Trophoblast cell (in vitro differentiated cells and primary cell): ENCODE results near the gene ANKS3.

Experiments
- DNase-seq, 2 donors: peaks; one replicate each; pipeline ENCODE4 v3.0.0-alpha.2; 2016
- H2AFZ ChIP-seq: 2 replicates; pipeline ENCODE4 v1.6.1; 2013; ENCODE audit warnings: low read length, moderate library complexity, mild to moderate bottlenecking; ENCODE audit not compliant: insufficient read depth, poor library complexity
- H2AK5ac ChIP-seq: 2 replicates; pipeline ENCODE4 v1.6.1; 2013; ENCODE audit warnings: mild to moderate bottlenecking, low read length
- H2BK120ac ChIP-seq: 2 replicates; pipeline ENCODE4 v1.6.1; 2013; ENCODE audit warnings: low read length, mild to moderate bottlenecking, moderate library complexity; ENCODE audit not compliant: insufficient read depth, poor library complexity
- H2BK12ac ChIP-seq: 2 replicates; pipeline ENCODE4 v1.6.1; 2013; ENCODE audit warnings: mild to moderate bottlenecking, low read length, moderate library complexity
- H2BK5ac ChIP-seq: 2 replicates; pipeline ENCODE4 v1.6.1; 2013; ENCODE audit warnings: low read length, low read depth, moderate library complexity, mild to moderate bottlenecking; ENCODE audit not compliant: poor library complexity
- H3K14ac ChIP-seq: 2 replicates; pipeline ENCODE4 v1.6.1; 2013; ENCODE audit warnings: mild to moderate bottlenecking, low read length
- H3K18ac ChIP-seq: 2 replicates; pipeline ENCODE4 v1.6.1; 2013; ENCODE audit warnings: mild to moderate bottlenecking, low read length
- H3K23ac ChIP-seq: 2 replicates; pipeline ENCODE4 v1.6.1; 2013; ENCODE audit warnings: low read length
- H3K27ac ChIP-seq: 2 replicates; pipeline ENCODE4 v1.5.1; 2013; ENCODE audit warnings: low read depth, mild to moderate bottlenecking, inconsistent platforms, low read length, moderate library complexity
- H3K27me3 ChIP-seq: 2 replicates; pipeline ENCODE4 v1.6.1; 2013; ENCODE audit warnings: inconsistent platforms, mild to moderate bottlenecking, low read length, moderate library complexity; ENCODE audit not compliant: insufficient read depth
- H3K36me3 ChIP-seq, 2 experiments: 1 replicate in 1 of 2; 2 replicates in 1 of 2; pipeline ENCODE4 v1.6.1; 2013; ENCODE audit warnings: low read length in 2 of 2, mild to moderate bottlenecking in 2 of 2, moderate library complexity in 1 of 2; ENCODE audit not compliant: insufficient read depth in 2 of 2, control insufficient read depth in 1 of 2
- H3K4ac ChIP-seq: 2 replicates; pipeline ENCODE4 v1.6.1; 2013; ENCODE audit warnings: low read depth, mild to moderate bottlenecking, low read length, moderate library complexity
- H3K4me1 ChIP-seq, 2 experiments: 1 replicate in 1 of 2; 2 replicates in 1 of 2; pipeline ENCODE4 v1.6.1; 2013; ENCODE audit warnings: low read length in 2 of 2, mild to moderate bottlenecking in 2 of 2, moderate library complexity in 1 of 2; ENCODE audit not compliant: insufficient read depth in 2 of 2, control insufficient read depth in 1 of 2
- H3K4me2 ChIP-seq: 2 replicates; pipeline ENCODE4 v1.6.1; 2013; ENCODE audit warnings: inconsistent platforms, mild to moderate bottlenecking, low read length, moderate library complexity
- H3K4me3 ChIP-seq: 2 replicates; pipeline ENCODE4 v1.5.1; 2013; ENCODE audit warnings: mild to moderate bottlenecking, low read depth, low read length, inconsistent platforms
- H3K79me1 ChIP-seq: one replicate; pipeline ENCODE4 v1.6.1; 2013; ENCODE audit warnings: low read length
- H3K79me2 ChIP-seq: 2 replicates; pipeline ENCODE4 v1.6.1; 2013; ENCODE audit warnings: low read length, mild to moderate bottlenecking; ENCODE audit not compliant: control insufficient read depth, insufficient read depth, poor library complexity
- H3K9ac ChIP-seq: 2 replicates; pipeline ENCODE4 v1.6.1; 2013; ENCODE audit warnings: mild to moderate bottlenecking, low read length
- H3K9me3 ChIP-seq: 2 replicates; pipeline ENCODE4 v1.6.1; 2013; ENCODE audit warnings: low read depth, mild to moderate bottlenecking, control low read depth, inconsistent platforms, low read length; ENCODE audit not compliant: insufficient read depth
- H4K12ac ChIP-seq: 2 replicates; pipeline ENCODE4 v1.6.1; 2013; ENCODE audit warnings: low read depth, mild to moderate bottlenecking, low read length, moderate library complexity
- H4K8ac ChIP-seq: 2 replicates; pipeline ENCODE4 v1.6.1; 2013; ENCODE audit warnings: low read depth, mild to moderate bottlenecking, low read length, moderate library complexity
- H4K91ac ChIP-seq: one replicate; pipeline ENCODE4 v1.6.1; 2013; ENCODE audit warnings: low read depth, mild to moderate bottlenecking, low read length, moderate library complexity
- WGBS: extraction: QIAGEN DNeasy Blood & Tissue Kit; methylation state at CpG from one replicate; pipeline ENCODE4 v1.1.7; 2013; ENCODE audit warnings: missing lambda C conversion rate; ENCODE audit not compliant: insufficient read length, insufficient coverage; ENCODE audit errors: extremely low coverage; 5-methylcytosine and 5-hydroxymethylcytosine counted together

ANKS3 gene

DNA sequence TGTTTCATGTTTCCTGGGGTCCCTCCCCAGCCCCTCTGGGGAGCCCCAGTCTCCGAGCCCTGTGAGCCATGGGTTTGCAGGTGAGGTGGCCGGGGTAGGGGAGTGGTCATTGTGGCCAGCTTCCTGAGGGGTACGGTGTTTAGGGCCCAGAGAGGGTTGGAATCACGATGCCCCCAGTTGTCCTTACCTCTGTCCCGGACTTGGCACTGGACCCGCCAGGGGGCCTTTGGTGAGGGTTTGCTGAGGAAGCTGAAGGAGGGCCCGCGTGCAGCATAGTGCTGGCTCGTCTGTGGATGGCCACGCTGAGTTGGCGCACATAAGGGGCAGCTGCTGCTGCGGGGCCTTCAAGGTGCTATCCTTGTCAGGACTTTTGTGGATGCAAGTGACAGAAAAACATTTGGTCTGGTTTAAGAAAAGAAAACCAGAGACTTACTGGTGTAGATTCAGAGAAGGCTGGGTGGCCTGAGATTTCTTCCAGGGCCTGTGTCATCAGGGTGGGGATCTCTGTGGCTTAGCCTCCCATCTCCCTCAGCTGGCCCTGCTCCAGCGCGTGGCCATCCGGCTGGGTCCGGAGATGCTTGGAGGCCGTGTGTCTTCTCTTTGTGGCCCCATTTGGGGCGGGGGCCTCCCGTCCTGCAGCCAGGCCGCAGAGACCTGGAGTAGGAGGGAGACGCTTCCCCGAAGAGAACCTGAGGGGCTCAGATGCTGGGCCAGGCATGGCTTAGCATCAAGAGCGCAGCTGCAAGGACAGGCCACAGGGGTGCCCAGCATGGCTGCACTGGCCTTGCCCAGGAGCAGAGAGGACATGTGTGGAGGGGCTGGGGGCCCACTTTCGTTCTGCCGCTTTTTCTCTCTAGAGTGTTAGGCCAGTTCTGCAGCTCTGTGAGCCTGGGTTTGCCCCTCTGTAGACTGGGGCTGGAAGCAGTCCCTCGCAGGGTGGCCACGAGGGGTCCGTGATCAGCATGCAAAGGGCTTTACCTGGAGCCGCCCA, 74.4 kb downstream of the ANKS3 start:
- Histone ChIP-seq H3K9me3 (peaks cover 2% of the 10 kb centered on the region), H2AFZ (no peak overlapping the region), H3K4me1 (peaks cover 0 to 8% of the 10 kb centered on the region in 2 experiments), H2BK5ac (no peak overlapping the region), H3K23ac (no peak overlapping the region), H3K18ac (no peak overlapping the region), H3K4ac (no peak overlapping the region), H4K91ac (no peak overlapping the region), H3K4me2 (no peak overlapping the region), H3K79me2 (no peaks in the 10 kb centered on the region), H3K36me3 (peaks cover 64 to 70% of the 10 kb centered on the region in 2 experiments), H2BK12ac (no peak overlapping the region), H3K14ac (no peak overlapping the region), H4K8ac (no peak overlapping the region), H2AK5ac (no peak overlapping the region), H3K27ac (no peak overlapping the region), H3K4me3 (no peak overlapping the region), H3K27me3 (no peaks in the 10 kb centered on the region), H4K12ac (no peak overlapping the region), H2BK120ac (no peak overlapping the region), H3K9ac (no peak overlapping the region), H3K79me1 (no peaks in the 10 kb centered on the region)
- no CpG with 5 or more reads among the region's 29 CpGs for WGBS
- DNase-seq = no peak

DNA sequence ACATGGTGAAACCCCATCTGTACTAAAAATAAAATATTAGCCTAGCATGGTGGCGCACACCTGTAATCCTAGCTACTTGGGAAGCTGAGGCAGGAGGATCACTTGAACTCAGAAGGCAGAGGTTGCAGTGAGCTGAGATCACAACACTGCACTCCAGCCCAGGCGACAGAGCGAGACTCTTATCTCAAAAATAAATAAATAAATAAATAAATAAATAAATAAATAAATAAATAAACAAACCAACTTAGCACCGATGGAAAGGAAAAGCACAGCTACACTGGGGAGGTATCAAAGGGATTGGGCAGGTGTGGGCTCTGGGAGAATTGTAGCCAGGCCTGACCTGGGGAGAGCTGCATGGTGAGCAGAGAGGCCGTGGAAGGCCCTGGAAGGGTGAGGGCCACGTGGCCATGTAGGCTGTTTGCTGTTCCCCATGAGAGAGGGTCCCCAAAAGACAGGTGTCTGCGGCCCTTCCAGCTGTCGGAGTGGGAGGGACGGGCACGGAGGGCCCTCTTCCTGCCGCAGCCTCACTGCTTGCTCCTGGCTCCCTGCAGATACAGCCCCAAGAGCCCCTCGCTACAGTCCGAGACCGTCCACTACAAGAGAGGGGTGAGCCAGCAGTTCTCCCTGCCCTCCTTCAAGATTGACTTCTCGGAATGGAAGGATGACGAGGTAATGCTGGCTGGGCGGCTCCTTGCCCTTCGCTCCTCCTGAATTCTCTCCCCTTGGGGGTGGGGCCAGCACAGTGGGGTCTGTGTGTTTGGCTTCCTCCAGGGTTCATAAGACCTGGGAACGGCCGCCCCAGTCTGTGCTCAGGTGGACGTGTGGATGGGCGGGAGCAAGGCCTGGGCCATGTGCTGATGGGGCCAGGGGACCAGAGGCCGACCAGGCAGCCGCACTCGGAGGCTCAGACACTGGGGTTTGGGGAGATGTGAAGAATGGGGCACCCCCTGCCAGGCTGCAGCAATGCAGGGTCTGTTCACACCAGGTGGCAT, 77.1 kb downstream of the ANKS3 start:
- H3K27ac ChIP-seq = no peak overlapping the region

GRCh38 chr16:4656221-4656620, 77.8 kb downstream of the ANKS3 start:
- Histone ChIP-seq H3K79me1 (no peaks in the 10 kb centered on the region), H3K23ac (no peak overlapping the region), H3K79me2 (no peaks in the 10 kb centered on the region), H2BK120ac (no peak overlapping the region), H2AFZ (no peak overlapping the region), H3K36me3 (peaks cover 79 to 83% of the 10 kb centered on the region in 2 experiments), H3K4ac (no peak overlapping the region), H3K4me3 (no peak overlapping the region), H4K8ac (no peak overlapping the region), H3K27me3 (no peaks in the 10 kb centered on the region), H3K9me3 (peaks cover 6% of the 10 kb centered on the region), H3K27ac (no peak overlapping the region), H4K12ac (no peak overlapping the region), H3K4me2 (no peak overlapping the region), H3K9ac (no peak overlapping the region), H3K4me1 (no peaks in the 10 kb centered on the region), H3K14ac (no peak overlapping the region), H4K91ac (no peak overlapping the region), H2AK5ac (no peak overlapping the region), H3K18ac (no peak overlapping the region), H2BK12ac (no peak overlapping the region), H2BK5ac (no peak overlapping the region)
- DNase-seq = no peak
- no CpG with 5 or more reads among the region's 12 CpGs for WGBS

More for the DNA sequence above, 77.1 kb downstream of the ANKS3 start:
- Histone ChIP-seq H3K9ac (no peak overlapping the region), H2BK12ac (no peak overlapping the region), H3K27me3 (no peaks in the 10 kb centered on the region), H3K9me3 (peaks cover 5% of the 10 kb centered on the region), H3K4me2 (no peak overlapping the region), H4K12ac (no peak overlapping the region), H2AK5ac (no peak overlapping the region), H3K36me3 (peaks cover 78 to 80% of the 10 kb centered on the region in 2 experiments), H3K79me2 (no peaks in the 10 kb centered on the region), H3K14ac (no peak overlapping the region), H3K4me1 (no peaks in the 10 kb centered on the region), H2BK5ac (no peak overlapping the region), H4K91ac (no peak overlapping the region), H2AFZ (no peak overlapping the region), H3K4ac (no peak overlapping the region), H3K23ac (no peak overlapping the region), H4K8ac (no peak overlapping the region), H3K79me1 (no peaks in the 10 kb centered on the region), H3K4me3 (no peak overlapping the region), H3K18ac (no peak overlapping the region), H2BK120ac (no peak overlapping the region)
- WGBS = no CpG with 5 or more reads among the region's 25 CpGs
- no peak for DNase-seq

GRCh38 chr16:4655801-4656200, 78.3 kb downstream of the ANKS3 start:
- Histone ChIP-seq H4K91ac (no peak overlapping the region), H3K14ac (no peak overlapping the region), H3K4ac (no peak overlapping the region), H3K9ac (no peak overlapping the region), H3K18ac (no peak overlapping the region), H2BK5ac (no peak overlapping the region), H3K27ac (no peak overlapping the region), H4K8ac (no peak overlapping the region), H3K79me1 (no peaks in the 10 kb centered on the region), H4K12ac (no peak overlapping the region), H3K4me3 (no peak overlapping the region), H3K4me1 (no peaks in the 10 kb centered on the region), H3K36me3 (peaks cover 79 to 83% of the 10 kb centered on the region in 2 experiments), H3K27me3 (no peaks in the 10 kb centered on the region), H3K79me2 (no peaks in the 10 kb centered on the region), H3K9me3 (peaks cover 6% of the 10 kb centered on the region), H3K4me2 (no peak overlapping the region), H2AK5ac (no peak overlapping the region), H2BK12ac (no peak overlapping the region), H3K23ac (no peak overlapping the region), H2BK120ac (no peak overlapping the region), H2AFZ (no peak overlapping the region)
- DNase-seq = no peak
- no CpG with 5 or more reads among the region's 6 CpGs for WGBS
